Activated gamma-delta T cell treated with anti-CD3 and anti-CD28 coated beads, Interleukin-2, amount 50 U/mL, for 16 hours (primary cell): ENCODE data around the gene CEMIP2.
"Not testable (repeated sequence)": the region's sequence is repeated elsewhere in the genome, so short reads cannot be mapped to it uniquely, and the experiment has no call there.

Experiments
- DNase-seq: peaks from one replicate; pipeline ENCODE4 v3.0.0-alpha.2; 2020; ENCODE audit warnings: low read depth

The CEMIP2 gene

GRCh38 chr9:71677209-71677608 lies 91.1 kb downstream of the CEMIP2 start:
- no peak for DNase-seq

- no peak for DNase-seq
Observed at GRCh38 chr9:71676460-71676859, 91.9 kb downstream of the CEMIP2 start.

- DNase-seq = no peak
Observed at GRCh38 chr9:71675857-71676165, 92.5 kb downstream of the CEMIP2 start.

GRCh38 chr9:71675105-71675856 lies 93.0 kb downstream of the CEMIP2 start:
- no peak for DNase-seq

- DNase-seq = no peak
Observed at GRCh38 chr9:71672573-71672972, 95.7 kb downstream of the CEMIP2 start.

GRCh38 chr9:71671289-71671688 lies 97.0 kb downstream of the CEMIP2 start:
- no peak for DNase-seq

GRCh38 chr9:71670121-71670520 lies 98.2 kb downstream of the CEMIP2 start:
- no peak for DNase-seq

- no peak for DNase-seq
Observed at GRCh38 chr9:71669284-71669995, 98.9 kb downstream of the CEMIP2 start.

- DNase-seq = no peak
Observed at GRCh38 chr9:71668717-71669116, 99.6 kb downstream of the CEMIP2 start.

GRCh38 chr9:71665247-71665646 lies 103.1 kb downstream of the CEMIP2 start:
- DNase-seq = no peak

- DNase-seq = no peak
Observed at GRCh38 chr9:71664566-71664965, 103.7 kb downstream of the CEMIP2 start.

GRCh38 chr9:71663931-71664459 lies 104.3 kb downstream of the CEMIP2 start:
- no peak for DNase-seq

- no peak for DNase-seq
Observed at GRCh38 chr9:71663216-71663615, 105.1 kb downstream of the CEMIP2 start.

- no peak for DNase-seq
Observed at GRCh38 chr9:71662082-71662481, 106.2 kb downstream of the CEMIP2 start.

- DNase-seq = not testable (repeated sequence)
Observed at GRCh38 chr9:71657276-71657675, 111.0 kb downstream of the CEMIP2 start.

- no peak for DNase-seq
Observed at GRCh38 chr9:71656496-71656895, 111.8 kb downstream of the CEMIP2 start.

GRCh38 chr9:71655778-71656177 lies 112.5 kb downstream of the CEMIP2 start:
- DNase-seq = no peak

- no peak for DNase-seq
Observed at GRCh38 chr9:71655141-71655540, 113.2 kb downstream of the CEMIP2 start.

GRCh38 chr9:71652480-71652879 lies 115.8 kb downstream of the CEMIP2 start:
- DNase-seq = no peak

GRCh38 chr9:71648453-71648852 lies 119.9 kb downstream of the CEMIP2 start:
- no peak for DNase-seq

GRCh38 chr9:71647094-71647591 lies 121.2 kb downstream of the CEMIP2 start:
- DNase-seq = no peak

- no peak for DNase-seq
Observed at GRCh38 chr9:71646131-71646530, 122.2 kb downstream of the CEMIP2 start.

GRCh38 chr9:71644819-71645362 lies 123.4 kb downstream of the CEMIP2 start:
- no peak for DNase-seq
